PC-3 (cell line): ENCODE results near the gene CALN1. TPM values are rescaled to one million over a fixed set of nuclear protein-coding genes. Genes with fewer than 3 reads are reported as not detected.

Experiments
- ATAC-seq: fragments of 200-7000 bp; cut with Tn5 transposase; 2 replicates; pipeline ENCODE4 v1.9.1; 2020; ENCODE audit warnings: mild to moderate bottlenecking, moderate library complexity
- BruUV-seq: library from RNA; stranded (reverse); fragments of 400-500 nt; replicated peaks from 2 replicates; lab custom pipeline; 2021; lab: Mats Ljungman, UMichigan
- CTCF ChIA-PET: fragments of 300-600 bp; sonication (Branson Sonifier 250); formaldehyde crosslinking; loops from one replicate; lab custom pipeline; 2022; ENCODE audit warnings: antibody characterized with exemption; lab: Charles Lee
- POLR2A ChIA-PET: fragments of 300-600 bp; sonication (Branson Sonifier 250); formaldehyde crosslinking; loops from one replicate; lab custom pipeline; 2022; ENCODE audit warnings: antibody characterized with exemption; ENCODE audit not compliant: unreplicated experiment; lab: Charles Lee
- DNase-seq: peaks from one replicate; pipeline ENCODE4 v3.0.0-alpha.2; 2015
- H2AFZ ChIP-seq: fragments of 300-600 bp; sonication (generic); 2 replicates; pipeline ENCODE4 v1.6.0; 2016; ENCODE audit warnings: antibody characterized with exemption, low read length
- H3F3A ChIP-seq: fragments of 300-600 bp; sonication (generic); one replicate; pipeline ENCODE4 v1.6.0; 2017; ENCODE audit warnings: antibody characterized with exemption, low read length, control low read depth, mild to moderate bottlenecking; ENCODE audit not compliant: unreplicated experiment
- H3K27ac ChIP-seq: fragments of 300-600 bp; sonication (generic); 2 replicates; pipeline ENCODE4 v1.5.1; 2016; ENCODE audit warnings: mild to moderate bottlenecking, low read length
- H3K27me3 ChIP-seq: fragments of 300-600 bp; sonication (generic); 2 replicates; pipeline ENCODE4 v1.6.1; 2016; ENCODE audit warnings: low read length, mixed read lengths
- H3K36me3 ChIP-seq: fragments of 300-600 bp; sonication (generic); 2 replicates; pipeline ENCODE4 v1.6.1; 2016; ENCODE audit warnings: low read depth, mixed run types, low read length, mixed read lengths
- H3K4me1 ChIP-seq: fragments of 300-600 bp; sonication (generic); 2 replicates; pipeline ENCODE4 v1.5.1; 2016; ENCODE audit warnings: low read length; ENCODE audit not compliant: insufficient read depth
- H3K4me2 ChIP-seq: fragments of 300-600 bp; sonication (generic); 2 replicates; pipeline ENCODE4 v1.6.0; 2016; ENCODE audit warnings: low read length
- H3K4me3 ChIP-seq: fragments of 300-600 bp; sonication (generic); 2 replicates; pipeline ENCODE4 v1.5.1; 2016; ENCODE audit warnings: mild to moderate bottlenecking, low read length, mixed read lengths
- H3K79me2 ChIP-seq: fragments of 300-600 bp; sonication (generic); 2 replicates; pipeline ENCODE4 v1.6.1; 2017; ENCODE audit warnings: low read length, mixed read lengths
- H3K9ac ChIP-seq: fragments of 300-600 bp; sonication (generic); 2 replicates; pipeline ENCODE4 v1.6.0; 2016; ENCODE audit warnings: mild to moderate bottlenecking, low read length
- H3K9me2 ChIP-seq: fragments of 300-600 bp; sonication (generic); replicated peaks from 2 replicates; pipeline ENCODE4 v1.6.1; 2016; ENCODE audit warnings: mixed run types, low read length, mixed read lengths
- H3K9me3 ChIP-seq: fragments of 300-600 bp; sonication (generic); 2 replicates; pipeline ENCODE4 v1.6.1; 2016; ENCODE audit warnings: low read length, mixed read lengths
- H4K20me1 ChIP-seq: fragments of 300-600 bp; sonication (generic); 2 replicates; pipeline ENCODE4 v1.6.1; 2016; ENCODE audit warnings: low read length, mixed read lengths
- EZH2 ChIP-seq: fragments of 300-600 bp; sonication (generic); IDR thresholded peaks from one replicate; pipeline ENCODE4 v1.6.1; 2017; ENCODE audit warnings: antibody characterized with exemption, mild to moderate bottlenecking, low read length; ENCODE audit not compliant: unreplicated experiment
- EZH2phosphoT487 ChIP-seq: fragments of 300-600 bp; sonication (generic); IDR thresholded peaks from 2 replicates; pipeline ENCODE4 v1.6.1; 2018; ENCODE audit warnings: mild to moderate bottlenecking, antibody characterized with exemption, low read length, borderline replicate concordance
- intact Hi-C: fragments of 100-400 bp; cut with micrococcal nuclease; formaldehyde crosslinking; loops from 2 replicates; pipeline ENCODE4 v1.9.0; 2023
- total RNA-seq: library from RNA; depleted of rRNA; stranded (reverse); fragments of >200 nt; gene quantifications from 2 replicates; pipeline ENCODE4 v1.2.3, GENCODE V29; 2014
- TF ChIP-seq, protein P1 (sequence below): fragments of 300-600 bp; sonication (generic); conservative IDR thresholded peaks from 2 replicates; pipeline ENCODE4 v1.5.1; 2017; ENCODE audit warnings: antibody characterized with exemption, low read depth, mild to moderate bottlenecking, low read length

CALN1 gene
- total RNA-seq, 1 experiment from 2014 or later: not detected

DNA sequence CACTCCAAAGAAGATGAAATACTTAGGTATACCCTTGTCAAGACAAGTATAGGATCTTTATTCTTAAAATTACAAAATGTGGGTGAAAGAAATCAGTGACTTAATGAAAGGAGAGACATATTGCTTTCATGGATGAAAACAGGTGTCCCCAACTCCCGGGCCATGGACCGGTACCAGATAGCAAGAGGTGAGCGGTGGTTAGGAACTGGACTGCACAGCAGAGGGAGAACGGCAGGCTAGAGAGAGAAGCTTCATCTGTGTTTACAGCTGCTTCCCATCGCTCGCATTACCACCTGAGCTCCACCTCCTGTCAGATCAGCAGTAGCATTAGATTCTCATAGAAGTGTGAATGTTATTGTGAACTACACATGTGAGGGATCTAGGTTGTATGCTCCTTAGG lies 408.9 kb downstream of the CALN1 start:
- H3K9me3 ChIP-seq: no peaks in the 10 kb centered on the region
- no peaks in the 10 kb centered on the region for H4K20me1 ChIP-seq
- ATAC-seq: no peak
- H3K27ac ChIP-seq: no peak overlapping the region
- H3K27me3 ChIP-seq: no peaks in the 10 kb centered on the region
- no peak for DNase-seq
- TF ChIP-seq, protein P1, sequence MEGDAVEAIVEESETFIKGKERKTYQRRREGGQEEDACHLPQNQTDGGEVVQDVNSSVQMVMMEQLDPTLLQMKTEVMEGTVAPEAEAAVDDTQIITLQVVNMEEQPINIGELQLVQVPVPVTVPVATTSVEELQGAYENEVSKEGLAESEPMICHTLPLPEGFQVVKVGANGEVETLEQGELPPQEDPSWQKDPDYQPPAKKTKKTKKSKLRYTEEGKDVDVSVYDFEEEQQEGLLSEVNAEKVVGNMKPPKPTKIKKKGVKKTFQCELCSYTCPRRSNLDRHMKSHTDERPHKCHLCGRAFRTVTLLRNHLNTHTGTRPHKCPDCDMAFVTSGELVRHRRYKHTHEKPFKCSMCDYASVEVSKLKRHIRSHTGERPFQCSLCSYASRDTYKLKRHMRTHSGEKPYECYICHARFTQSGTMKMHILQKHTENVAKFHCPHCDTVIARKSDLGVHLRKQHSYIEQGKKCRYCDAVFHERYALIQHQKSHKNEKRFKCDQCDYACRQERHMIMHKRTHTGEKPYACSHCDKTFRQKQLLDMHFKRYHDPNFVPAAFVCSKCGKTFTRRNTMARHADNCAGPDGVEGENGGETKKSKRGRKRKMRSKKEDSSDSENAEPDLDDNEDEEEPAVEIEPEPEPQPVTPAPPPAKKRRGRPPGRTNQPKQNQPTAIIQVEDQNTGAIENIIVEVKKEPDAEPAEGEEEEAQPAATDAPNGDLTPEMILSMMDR: no peak
- TF ChIP-seq EZH2 (no peak), EZH2phosphoT487 (no peak)
- intact Hi-C loops: no loop called here
- no peak overlapping the region for H3K9ac ChIP-seq
- BruUV-seq: no TSS peak
- no peaks in the 10 kb centered on the region for H3K36me3 ChIP-seq
- H3K4me2 ChIP-seq: no peak overlapping the region
- ChIA-PET POLR2A (no interaction called here), CTCF (no interaction called here)
- H3K4me3 ChIP-seq: no peak overlapping the region
- H3K4me1 ChIP-seq: no peaks in the 10 kb centered on the region
- no peak overlapping the region for H2AFZ ChIP-seq
- H3K9me2 ChIP-seq: no peaks in the 10 kb centered on the region
- no peaks in the 10 kb centered on the region for H3K79me2 ChIP-seq
- H3F3A ChIP-seq: no peaks in the 10 kb centered on the region

DNA sequence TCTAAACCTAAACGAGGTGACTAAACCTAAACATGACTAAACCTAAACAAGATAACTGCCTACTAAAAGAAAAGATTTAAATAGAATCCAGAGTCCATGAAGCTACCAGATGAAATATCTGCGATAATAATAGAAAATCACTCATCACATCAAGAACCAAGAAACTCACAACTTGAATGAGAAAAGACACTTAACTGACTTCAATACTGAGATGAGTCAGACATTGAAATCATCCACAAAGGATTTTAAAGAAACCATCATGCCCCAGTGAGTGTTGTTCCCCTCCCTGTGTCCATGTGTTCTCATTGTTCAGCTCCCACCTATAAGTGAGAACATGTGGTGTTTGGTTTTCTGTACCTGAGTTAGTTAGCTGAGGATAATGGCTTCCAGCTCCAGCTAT lies 416.0 kb downstream of the CALN1 start:
- no peak for TF ChIP-seq EZH2
- no peak for TF ChIP-seq EZH2phosphoT487
- TF ChIP-seq, protein P1: no peak
- DNase-seq: no peak
- CTCF ChIA-PET: no interaction called here
- POLR2A ChIA-PET: no interaction called here
- no peaks in the 10 kb centered on the region for H3K36me3 ChIP-seq
- no peaks in the 10 kb centered on the region for H3K4me1 ChIP-seq
- H3K4me3 ChIP-seq: no peak overlapping the region
- H3K27me3 ChIP-seq: no peaks in the 10 kb centered on the region
- no TSS peak for BruUV-seq
- H3K9me2 ChIP-seq: no peaks in the 10 kb centered on the region
- H3K79me2 ChIP-seq: no peaks in the 10 kb centered on the region
- H3K27ac ChIP-seq: no peak overlapping the region
- no peak overlapping the region for H3K9ac ChIP-seq
- intact Hi-C loops: no loop called here
- H2AFZ ChIP-seq: no peak overlapping the region
- no peaks in the 10 kb centered on the region for H3F3A ChIP-seq
- no peaks in the 10 kb centered on the region for H3K9me3 ChIP-seq
- no peak overlapping the region for H3K4me2 ChIP-seq
- no peaks in the 10 kb centered on the region for H4K20me1 ChIP-seq
- ATAC-seq: no peak

DNA sequence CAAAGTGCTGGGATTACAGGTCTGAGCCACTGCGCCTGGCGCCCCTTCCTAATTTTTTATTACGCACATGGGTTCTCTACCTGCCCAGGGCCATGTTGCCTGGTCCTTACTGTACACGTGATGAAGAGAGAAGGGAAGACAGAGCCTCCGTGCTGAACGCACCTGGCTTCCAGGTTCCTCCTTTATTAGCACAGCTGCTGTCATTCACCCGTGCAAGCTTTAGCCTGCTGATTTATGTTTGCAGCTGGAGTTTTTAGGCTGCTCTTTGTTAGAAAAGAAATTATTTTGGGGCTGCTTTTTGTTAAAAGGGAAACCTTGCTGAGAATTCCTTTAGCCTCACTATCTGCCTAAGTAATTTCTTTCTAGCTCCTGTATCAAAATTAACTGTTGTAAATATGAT lies 417.0 kb downstream of the CALN1 start:
- intact Hi-C loops: no loop called here
- Histone ChIP-seq H3K79me2 (no peaks in the 10 kb centered on the region), H3K4me3 (no peak overlapping the region), H3K9me2 (no peaks in the 10 kb centered on the region), H3K27me3 (no peaks in the 10 kb centered on the region), H3K9me3 (no peaks in the 10 kb centered on the region), H3K4me2 (no peak overlapping the region), H3K4me1 (no peaks in the 10 kb centered on the region), H4K20me1 (no peaks in the 10 kb centered on the region), H3K27ac (no peak overlapping the region), H3K9ac (no peak overlapping the region), H3K36me3 (no peaks in the 10 kb centered on the region), H3F3A (no peaks in the 10 kb centered on the region), H2AFZ (no peak overlapping the region)
- POLR2A ChIA-PET: no interaction called here
- DNase-seq (no peak), ATAC-seq (no peak)
- TF ChIP-seq EZH2phosphoT487: no peak
- no peak for TF ChIP-seq EZH2
- TF ChIP-seq, protein P1: no peak
- BruUV-seq: no TSS peak
- CTCF ChIA-PET: no interaction called here
